HCT116 (cell line): ENCODE data around the gene APP. TPM values are rescaled to one million over a fixed set of nuclear protein-coding genes. Genes with fewer than 3 reads are reported as not detected.

Experiments
- ATAC-seq: fragments of 200-7000 bp; cut with Tn5 transposase; 2 replicates; pipeline ENCODE4 v1.9.1; 2020; ENCODE audit warnings: mild to moderate bottlenecking, moderate library complexity
- BruUV-seq: library from RNA; stranded (reverse); fragments of 400-500 nt; replicated peaks from 2 replicates; lab custom pipeline; 2021; lab: Mats Ljungman, UMichigan
- CTCF ChIA-PET: fragments of 300-600 bp; sonication (Branson Sonifier 250); formaldehyde crosslinking; loops from one replicate; lab custom pipeline; 2021; ENCODE audit warnings: antibody characterized with exemption; lab: Charles Lee
- POLR2A ChIA-PET: fragments of 300-600, 350-600 bp; sonication (Branson Sonifier 250); formaldehyde crosslinking; loops from one replicate; lab custom pipeline; 2021; ENCODE audit warnings: antibody characterized with exemption; lab: Charles Lee
- RAD21 ChIA-PET, 2 experiments: fragments of 300-600 bp; sonication (Branson Sonifier 250); formaldehyde crosslinking; loops; one replicate each; lab custom pipeline; 2023; ENCODE audit warnings: low total read pairs in 2 of 2; ENCODE audit not compliant: uncharacterized antibody in 2 of 2, unreplicated experiment in 2 of 2, low non-redundant PET in 1 of 2; lab: Charles Lee
- DNase-seq: peaks from one replicate; pipeline ENCODE4 v3.0.0-alpha.2; 2010; ENCODE audit warnings: low read depth, low spot score
- H2AFZ ChIP-seq: fragments of 200-600 bp; shearing (Covaris generic), sonication (generic); 2 replicates; pipeline ENCODE4 v1.6.1; 2017; ENCODE audit warnings: low read depth, mixed run types, mixed read lengths, antibody characterized with exemption, low read length; ENCODE audit not compliant: poor library complexity, severe bottlenecking
- H3K27ac ChIP-seq: 2 replicates; pipeline ENCODE4 v1.5.1; 2012; ENCODE audit warnings: low read depth, low read length
- H3K27me3 ChIP-seq: fragments of 200-600 bp; sonication (generic); 2 replicates; pipeline ENCODE4 v1.6.1; 2016; ENCODE audit warnings: mixed run types, low read length, mixed read lengths; ENCODE audit not compliant: insufficient read depth
- H3K36me3 ChIP-seq, 2 experiments: fragments of 200-500 bp in 1 of 2; fragments of 200-600 bp in 1 of 2; sonication (Bioruptor generic) in 1 of 2; sonication (generic) in 1 of 2; 2 replicates each; pipeline versions ENCODE4 v1.5.1 to v1.6.1; 2014 to 2016; ENCODE audit warnings: low read length in 2 of 2, inconsistent platforms in 1 of 2, mixed read lengths in 1 of 2, mixed run types in 1 of 2; ENCODE audit not compliant: insufficient read depth in 2 of 2, control insufficient read depth in 1 of 2
- H3K4me1 ChIP-seq, 2 experiments: fragments of 200-600 bp in 1 of 2; sonication (generic) in 1 of 2; 2 replicates each; pipeline versions ENCODE4 v1.5.1 to v1.6.1; 2012 to 2017; ENCODE audit warnings: low read length in 2 of 2, inconsistent platforms in 1 of 2, mild to moderate bottlenecking in 1 of 2, mixed read lengths in 1 of 2, mixed run types in 1 of 2, moderate library complexity in 1 of 2; ENCODE audit not compliant: insufficient read depth in 2 of 2, control insufficient read depth in 1 of 2
- H3K4me2 ChIP-seq: fragments of 200-600 bp; sonication (generic); 2 replicates; pipeline ENCODE4 v1.6.1; 2017; ENCODE audit warnings: mixed run types, low read length, mixed read lengths
- H3K4me3 ChIP-seq, 2 experiments: fragments of 200-600 bp in 1 of 2; sonication (generic) in 1 of 2; replicated peaks in 1 of 2; 2 replicates each; pipeline ENCODE4 v1.5.1; 2011 to 2016; ENCODE audit warnings: low read length in 2 of 2, control low read depth in 1 of 2, low read depth in 1 of 2, mild to moderate bottlenecking in 1 of 2, mixed read lengths in 1 of 2, mixed run types in 1 of 2
- H3K79me2 ChIP-seq: fragments of 200-600 bp; sonication (generic); 2 replicates; pipeline ENCODE4 v1.6.1; 2017; ENCODE audit warnings: mild to moderate bottlenecking, mixed run types, low read length, moderate library complexity, mixed read lengths; ENCODE audit not compliant: insufficient read depth
- H3K9ac ChIP-seq: fragments of 200-600 bp; sonication (generic); 2 replicates; pipeline ENCODE4 v1.6.1; 2016; ENCODE audit warnings: low read length, mixed read lengths
- H3K9me2 ChIP-seq: fragments of 200-600 bp; sonication (generic), shearing (Covaris generic); 2 replicates; pipeline ENCODE4 v1.6.1; 2017; ENCODE audit warnings: mixed run types, mild to moderate bottlenecking, moderate library complexity; ENCODE audit not compliant: insufficient read depth
- H3K9me3 ChIP-seq, 2 experiments: fragments of 200-500 bp in 1 of 2; fragments of 200-600 bp in 1 of 2; sonication (Bioruptor generic) in 1 of 2; sonication (generic) in 1 of 2; 2 replicates each; pipeline ENCODE4 v1.6.1; 2014 to 2017; ENCODE audit warnings: low read length in 2 of 2, mixed read lengths in 2 of 2, inconsistent platforms in 1 of 2, low read depth in 1 of 2, mild to moderate bottlenecking in 1 of 2, mixed run types in 1 of 2, moderate library complexity in 1 of 2; ENCODE audit not compliant: control insufficient read depth in 1 of 2, insufficient read depth in 1 of 2
- H4K20me1 ChIP-seq: fragments of 200-600 bp; sonication (generic), shearing (Covaris generic); 2 replicates; pipeline ENCODE4 v1.6.1; 2017; ENCODE audit warnings: mixed run types, mild to moderate bottlenecking, moderate library complexity; ENCODE audit not compliant: insufficient read depth
- CBX3 ChIP-seq: IDR thresholded peaks from 2 replicates; pipeline ENCODE4 v1.6.1; 2012; ENCODE audit warnings: low read depth
- CEBPB ChIP-seq: IDR thresholded peaks from 2 replicates; pipeline ENCODE4 v1.6.1; 2012; ENCODE audit warnings: low read depth
- EZH2phosphoT487 ChIP-seq: fragments of 200-600 bp; IDR thresholded peaks from 2 replicates; pipeline ENCODE4 v1.6.1; 2018; ENCODE audit warnings: antibody characterized with exemption, borderline replicate concordance
- MAX ChIP-seq: IDR thresholded peaks from 2 replicates; pipeline ENCODE4 v1.6.1; 2012
- POLR2AphosphoS5 ChIP-seq: IDR thresholded peaks from 2 replicates; pipeline ENCODE4 v1.6.1; 2011; ENCODE audit warnings: mild to moderate bottlenecking, low read depth, low read length, moderate library complexity
- RAD21 ChIP-seq: IDR thresholded peaks from 2 replicates; pipeline ENCODE4 v1.6.1; 2012; ENCODE audit warnings: low read depth, mild to moderate bottlenecking
- SIN3A ChIP-seq: IDR thresholded peaks from 2 replicates; pipeline ENCODE4 v1.6.1; 2012; ENCODE audit warnings: low read depth
- SRF ChIP-seq: IDR thresholded peaks from 2 replicates; pipeline ENCODE4 v1.6.1; 2012; ENCODE audit warnings: low read depth
- TCF7L2 ChIP-seq: IDR thresholded peaks from 2 replicates; pipeline ENCODE4 v1.7.0; 2011; ENCODE audit warnings: borderline replicate concordance, inconsistent platforms; ENCODE audit not compliant: insufficient read depth, insufficient read length; ENCODE audit errors: extremely low read depth
- ZBTB33 ChIP-seq: IDR thresholded peaks from 2 replicates; pipeline ENCODE4 v1.6.1; 2011; ENCODE audit warnings: mild to moderate bottlenecking, low read length, moderate library complexity; ENCODE audit not compliant: insufficient replicate concordance; ENCODE audit errors: extremely low read depth
- intact Hi-C: fragments of 100-400 bp; cut with micrococcal nuclease; formaldehyde crosslinking; loops from 2 replicates; pipeline ENCODE4 v1.10.0; 2022
- total RNA-seq: library from RNA; stranded (reverse); gene quantifications from one replicate; pipeline ENCODE4 v1.2.1, GENCODE V29; 2021; ENCODE audit not compliant: unreplicated experiment
- TF ChIP-seq, protein P1 (sequence below): IDR thresholded peaks from 2 replicates; pipeline ENCODE4 v1.6.1; 2012; ENCODE audit warnings: low read depth

The APP gene
- total RNA-seq, 1 experiment from 2014 or later = 267 TPM

DNA sequence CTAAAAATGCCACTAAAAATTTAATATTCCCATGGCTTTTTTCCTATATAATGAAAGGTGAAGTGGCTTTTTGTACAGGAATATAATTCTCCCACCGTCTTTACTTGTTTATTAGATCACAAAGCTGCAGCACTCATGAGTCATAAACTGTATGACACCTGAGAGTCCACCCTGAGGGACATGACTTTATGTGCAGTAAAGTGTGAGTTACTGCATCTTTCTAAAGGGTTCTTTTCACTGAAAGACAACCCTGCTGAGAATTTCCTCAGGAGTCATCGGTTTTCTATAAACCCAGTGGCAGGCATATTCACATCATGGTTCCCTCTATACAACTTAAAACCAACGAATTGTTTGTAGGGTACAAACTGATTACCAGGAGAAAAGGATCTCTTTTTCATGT is 77.4 kb downstream of the APP start:
- ATAC-seq = no peak
- ChIA-PET POLR2A (no interaction called here), RAD21 (no interaction called here), CTCF (no interaction called here)
- H3K4me1 ChIP-seq = 0 out of 4 replicates have a peak, but pooled peaks cover 0 to 7% of the 10 kb centered on the region in 2 experiments
- BruUV-seq = no TSS peak
- H3K9ac ChIP-seq = no peak overlapping the region
- TF ChIP-seq EZH2phosphoT487 = no peak
- no peak for TF ChIP-seq CEBPB
- TF ChIP-seq SIN3A = no peak
- no peak for TF ChIP-seq ZBTB33
- TF ChIP-seq MAX = no peak
- TF ChIP-seq CBX3 = no peak
- no peak for TF ChIP-seq POLR2AphosphoS5
- no peak for TF ChIP-seq RAD21
- TF ChIP-seq, protein P1, sequence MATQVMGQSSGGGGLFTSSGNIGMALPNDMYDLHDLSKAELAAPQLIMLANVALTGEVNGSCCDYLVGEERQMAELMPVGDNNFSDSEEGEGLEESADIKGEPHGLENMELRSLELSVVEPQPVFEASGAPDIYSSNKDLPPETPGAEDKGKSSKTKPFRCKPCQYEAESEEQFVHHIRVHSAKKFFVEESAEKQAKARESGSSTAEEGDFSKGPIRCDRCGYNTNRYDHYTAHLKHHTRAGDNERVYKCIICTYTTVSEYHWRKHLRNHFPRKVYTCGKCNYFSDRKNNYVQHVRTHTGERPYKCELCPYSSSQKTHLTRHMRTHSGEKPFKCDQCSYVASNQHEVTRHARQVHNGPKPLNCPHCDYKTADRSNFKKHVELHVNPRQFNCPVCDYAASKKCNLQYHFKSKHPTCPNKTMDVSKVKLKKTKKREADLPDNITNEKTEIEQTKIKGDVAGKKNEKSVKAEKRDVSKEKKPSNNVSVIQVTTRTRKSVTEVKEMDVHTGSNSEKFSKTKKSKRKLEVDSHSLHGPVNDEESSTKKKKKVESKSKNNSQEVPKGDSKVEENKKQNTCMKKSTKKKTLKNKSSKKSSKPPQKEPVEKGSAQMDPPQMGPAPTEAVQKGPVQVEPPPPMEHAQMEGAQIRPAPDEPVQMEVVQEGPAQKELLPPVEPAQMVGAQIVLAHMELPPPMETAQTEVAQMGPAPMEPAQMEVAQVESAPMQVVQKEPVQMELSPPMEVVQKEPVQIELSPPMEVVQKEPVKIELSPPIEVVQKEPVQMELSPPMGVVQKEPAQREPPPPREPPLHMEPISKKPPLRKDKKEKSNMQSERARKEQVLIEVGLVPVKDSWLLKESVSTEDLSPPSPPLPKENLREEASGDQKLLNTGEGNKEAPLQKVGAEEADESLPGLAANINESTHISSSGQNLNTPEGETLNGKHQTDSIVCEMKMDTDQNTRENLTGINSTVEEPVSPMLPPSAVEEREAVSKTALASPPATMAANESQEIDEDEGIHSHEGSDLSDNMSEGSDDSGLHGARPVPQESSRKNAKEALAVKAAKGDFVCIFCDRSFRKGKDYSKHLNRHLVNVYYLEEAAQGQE = no peak
- no peak for TF ChIP-seq TCF7L2
- TF ChIP-seq SRF = no peak
- H4K20me1 ChIP-seq = peaks cover 16% of the 10 kb centered on the region; the same call in 1 of the 2 replicates
- no peaks in the 10 kb centered on the region for H3K9me3 ChIP-seq
- DNase-seq = no peak
- H3K36me3 ChIP-seq = no peaks in the 10 kb centered on the region; a peak in 2 of 4 replicates
- intact Hi-C loops = no loop called here
- H3K9me2 ChIP-seq = no peaks in the 10 kb centered on the region
- no peak overlapping the region for H3K27ac ChIP-seq
- H3K4me3 ChIP-seq = no peak overlapping the region
- peaks cover 84% of the 10 kb centered on the region for H3K79me2 ChIP-seq
- no peak overlapping the region for H2AFZ ChIP-seq
- H3K27me3 ChIP-seq = no peaks in the 10 kb centered on the region
- no peak overlapping the region for H3K4me2 ChIP-seq
